Kidney capillary endothelial cell (primary cell): ENCODE measurements around the gene TOMM7.
"Not testable (repeated sequence)": the region's sequence is repeated elsewhere in the genome, so short reads cannot be mapped to it uniquely, and the experiment has no call there.

Experiments
- DNase-seq: peaks from one replicate; pipeline ENCODE4 v3.0.0-alpha.2; 2018; ENCODE audit warnings: low spot score

Gene TOMM7

GRCh38 chr7:22784346-22784745, 38.3 kb downstream of the TOMM7 start:
- DNase-seq = no peak

DNA sequence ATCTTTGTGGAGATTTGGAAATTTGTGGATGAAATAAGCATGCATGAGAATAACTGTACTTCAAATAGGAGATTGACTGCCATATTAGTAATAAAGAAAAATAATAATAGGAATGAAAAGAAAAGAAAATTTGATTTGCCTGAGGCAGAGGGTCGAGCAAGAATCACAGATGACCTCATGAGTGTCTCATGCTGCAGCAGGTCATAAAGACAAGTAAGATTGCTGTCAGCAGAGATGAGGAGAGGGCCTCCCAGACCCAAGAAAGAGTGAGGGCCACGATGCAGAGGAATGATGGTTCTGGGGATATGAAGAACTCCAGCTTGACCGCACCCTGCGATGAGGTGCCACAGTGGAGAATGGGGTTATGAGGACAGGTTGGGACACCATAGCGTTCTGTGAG, 39.2 kb downstream of the TOMM7 start:
- DNase-seq = no peak

- peak; percentile 58 for DNase-seq
Measured at GRCh38 chr7:22782616-22783232, 39.9 kb downstream of the TOMM7 start.

DNA sequence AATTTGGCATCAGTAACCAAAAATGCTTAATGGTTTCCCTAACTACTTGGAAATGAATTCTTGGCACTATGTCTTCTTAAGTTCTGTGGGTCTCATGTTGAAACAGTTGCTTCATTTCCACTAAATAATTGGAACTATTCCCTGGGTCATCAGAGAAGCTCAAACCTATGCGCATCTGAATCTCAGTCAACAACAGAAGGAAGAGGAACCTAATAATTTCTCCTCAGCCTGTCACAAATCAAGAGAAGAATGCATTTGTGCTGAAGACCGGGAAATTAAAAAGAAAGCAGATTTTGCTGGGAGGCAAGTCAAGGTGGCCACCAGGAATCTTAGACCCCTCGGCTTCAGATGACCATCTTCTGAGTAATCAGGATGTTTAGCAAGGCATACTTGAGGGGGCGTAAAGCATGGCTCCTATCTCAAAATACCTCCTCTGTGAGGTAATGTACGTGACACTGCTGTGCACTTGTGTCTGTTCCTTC, 41.4 kb downstream of the TOMM7 start:
- peak; percentile 28 for DNase-seq

GRCh38 chr7:22779730-22780323, 42.8 kb downstream of the TOMM7 start:
- not testable (repeated sequence) for DNase-seq

DNA sequence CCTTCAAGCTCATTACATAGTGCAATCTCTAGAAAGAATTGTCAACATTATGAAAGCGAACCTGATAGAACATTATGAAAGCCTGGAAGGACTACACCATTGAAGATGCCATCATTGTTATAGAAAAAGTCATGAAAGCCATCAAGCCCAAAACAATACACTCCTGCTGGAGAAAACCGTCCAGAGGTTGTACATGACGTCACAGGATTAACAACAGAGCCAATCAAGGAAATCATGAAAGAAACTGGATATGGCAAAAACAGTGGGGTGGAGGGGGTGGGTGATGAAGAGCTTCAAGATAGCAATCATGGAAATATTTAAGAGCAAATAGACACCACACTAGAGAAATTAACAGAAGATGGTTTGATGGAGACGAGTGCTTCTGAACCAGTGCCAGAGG, 45.7 kb downstream of the TOMM7 start:
- DNase-seq = no peak

GRCh38 chr7:22772885-22773284, 49.8 kb downstream of the TOMM7 start:
- DNase-seq = no peak

DNA sequence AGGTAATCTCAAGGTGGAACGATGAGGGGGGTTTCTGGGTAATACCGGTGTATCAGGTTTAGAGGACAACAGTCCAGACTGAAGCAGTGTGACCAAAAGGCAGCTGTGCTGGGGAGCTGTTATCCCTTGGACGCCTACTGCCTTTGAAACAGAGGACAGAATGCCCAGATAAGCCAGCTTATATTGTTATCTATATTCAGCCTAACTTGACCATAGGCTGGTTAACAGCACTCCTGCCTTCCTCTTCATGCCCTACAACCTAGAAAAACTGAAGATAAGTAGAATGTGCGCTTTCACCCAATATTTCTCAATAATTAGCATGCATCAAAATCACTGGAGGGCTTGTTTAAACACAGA, 50.8 kb downstream of the TOMM7 start:
- no peak for DNase-seq

GRCh38 chr7:22771194-22771871, 51.3 kb downstream of the TOMM7 start:
- no peak for DNase-seq

DNA sequence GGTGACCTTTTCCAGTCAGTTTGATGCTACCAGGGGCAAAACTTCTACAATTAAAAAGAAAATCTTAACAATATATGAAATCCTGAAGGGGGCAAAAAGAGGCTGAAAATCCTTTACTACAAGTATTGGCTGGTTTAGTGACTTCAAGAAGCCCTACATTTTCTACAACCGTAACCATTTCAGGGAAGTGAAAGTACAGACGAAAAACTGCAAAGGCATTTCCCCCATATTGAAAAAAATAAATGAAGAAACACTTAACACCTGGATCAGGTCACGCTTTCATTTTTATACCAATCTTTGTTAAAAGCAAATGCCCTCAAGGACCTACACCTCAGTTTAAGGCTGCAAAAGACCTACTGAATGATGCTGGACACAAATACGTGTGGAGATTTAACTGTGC, 57.0 kb downstream of the TOMM7 start:
- no peak for DNase-seq
